Stimulated activated CD4-positive, alpha-beta T cell treated with anti-CD3 and anti-CD28 coated beads, Interleukin-12 subunit alpha, Interleukin-12 subunit beta, amount 100 ng/mL, for 4 hours (primary cell): ENCODE data around the gene KCNN2.

ENCODE experiments used
- DNase-seq: peaks from one replicate; pipeline ENCODE4 v3.0.0-alpha.2; 2020

KCNN2 gene

GRCh38 chr5:114361724-114362196 lies at the start of gene KCNN2:
TSS of gene KCNN2 (plus strand) at chr5:114362070. CDS start at chr5:114362140, 70 bp downstream.
- no peak for DNase-seq

- DNase-seq: no peak
Observed at GRCh38 chr5:114312658-114313057, 49.2 kb upstream of the KCNN2 start.

- DNase-seq: no peak
Observed at GRCh38 chr5:114314061-114314460, 47.8 kb upstream of the KCNN2 start.

DNA sequence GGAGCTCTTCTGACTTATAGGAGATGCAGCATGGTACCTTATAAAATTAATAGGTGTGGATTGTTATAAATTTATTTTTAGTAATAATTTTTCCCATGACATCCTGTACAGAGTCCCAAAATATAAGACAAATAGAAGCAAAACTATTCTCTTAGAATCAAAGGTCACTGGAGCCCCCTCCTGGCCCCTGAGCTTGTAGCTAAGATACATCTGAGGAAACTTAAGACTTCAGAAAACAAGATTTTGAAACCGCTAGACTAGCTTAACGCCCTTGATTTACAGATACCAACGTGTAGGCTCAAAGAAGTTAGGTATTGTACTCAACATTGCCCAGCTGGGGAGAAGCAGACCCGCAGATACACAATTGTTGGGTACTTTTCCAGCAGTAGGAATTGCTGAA lies 45.7 kb upstream of the KCNN2 start:
- no peak for DNase-seq

- no peak for DNase-seq
Observed at GRCh38 chr5:114317751-114318150, 44.1 kb upstream of the KCNN2 start.

GRCh38 chr5:114319236-114319635 lies 42.6 kb upstream of the KCNN2 start:
- no peak for DNase-seq

- DNase-seq: no peak
Observed at GRCh38 chr5:114319821-114320220, 42.0 kb upstream of the KCNN2 start.

DNA sequence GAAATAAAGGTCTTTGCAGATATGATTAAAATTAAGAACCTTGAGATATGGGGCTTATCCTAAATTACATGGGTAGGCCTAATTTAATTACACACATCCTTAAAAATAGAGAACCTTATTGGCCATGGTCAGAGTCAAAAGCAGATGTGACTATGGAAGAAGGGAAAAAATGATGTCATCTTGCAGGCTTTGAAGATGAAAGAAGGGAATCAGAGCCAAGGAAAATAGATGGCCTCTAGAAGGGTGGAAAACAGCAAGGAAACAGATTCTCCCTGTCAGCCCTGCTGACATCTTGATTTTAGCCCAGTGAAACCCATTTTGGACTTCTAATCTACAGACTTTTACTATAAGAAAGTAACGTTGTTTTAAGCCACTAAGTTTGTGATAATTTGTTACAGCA lies 37.6 kb upstream of the KCNN2 start:
- DNase-seq: no peak

DNA sequence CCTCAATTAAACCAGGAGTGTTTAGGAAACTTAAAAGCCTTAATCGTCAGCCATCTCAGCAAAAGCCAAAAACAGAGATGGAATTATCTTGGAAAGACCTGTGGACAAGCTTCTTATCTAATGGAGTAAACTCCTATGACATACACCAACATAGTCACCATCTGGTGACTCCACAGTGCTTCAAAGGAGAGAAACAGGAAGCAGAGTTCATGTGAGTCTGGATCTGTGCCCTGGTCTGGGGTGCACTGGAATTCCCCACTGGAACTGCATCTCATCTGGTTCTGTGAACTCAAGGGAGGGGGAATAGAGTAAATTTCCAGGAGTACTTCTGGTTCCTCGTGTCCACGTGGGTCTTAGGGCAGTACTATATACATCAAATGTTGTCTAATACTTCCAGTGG lies 36.3 kb upstream of the KCNN2 start:
- no peak for DNase-seq

DNA sequence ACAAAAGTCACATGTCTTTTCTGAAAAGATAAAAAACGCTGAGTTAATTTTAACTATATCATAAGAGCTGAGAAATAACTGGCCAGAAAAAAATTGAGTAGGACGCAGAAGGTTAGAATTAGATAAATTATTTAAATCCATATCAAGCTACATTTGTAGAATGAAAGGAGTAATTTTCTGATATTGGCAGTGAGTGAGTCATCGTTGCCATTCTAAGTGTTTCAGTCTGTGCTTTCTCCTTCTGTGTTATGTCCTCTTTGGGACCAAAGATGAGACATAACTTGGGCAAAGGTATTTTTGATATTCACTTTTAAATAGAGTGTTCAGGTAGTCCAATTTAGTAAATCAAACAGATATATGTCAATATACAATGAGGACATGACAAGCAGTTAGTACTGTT lies 34.4 kb upstream of the KCNN2 start:
- DNase-seq: no peak

- no peak for DNase-seq
Observed at GRCh38 chr5:114327987-114328386, 33.9 kb upstream of the KCNN2 start.

GRCh38 chr5:114330916-114331531 lies 30.8 kb upstream of the KCNN2 start:
- DNase-seq: no peak

- no peak for DNase-seq
Observed at GRCh38 chr5:114332493-114332892, 29.4 kb upstream of the KCNN2 start.

DNA sequence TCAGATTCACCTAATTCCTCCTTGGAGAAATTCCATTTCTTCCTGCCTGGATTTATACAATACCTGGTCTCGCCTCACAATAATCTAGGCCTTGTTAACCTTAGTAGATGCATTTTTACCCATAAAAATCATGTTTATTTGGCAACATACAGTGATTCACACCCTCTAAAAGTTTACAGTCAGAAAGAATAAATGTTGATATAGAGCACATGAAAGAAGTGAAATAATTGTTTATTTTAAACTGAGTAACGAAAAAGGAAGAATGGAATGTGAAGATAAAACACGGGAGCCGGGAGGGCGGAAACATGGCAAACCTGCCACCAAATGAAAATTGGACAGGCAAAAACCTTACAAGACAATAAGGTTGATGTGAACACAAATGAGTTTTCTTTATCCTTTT lies 28.9 kb upstream of the KCNN2 start:
- no peak for DNase-seq

DNA sequence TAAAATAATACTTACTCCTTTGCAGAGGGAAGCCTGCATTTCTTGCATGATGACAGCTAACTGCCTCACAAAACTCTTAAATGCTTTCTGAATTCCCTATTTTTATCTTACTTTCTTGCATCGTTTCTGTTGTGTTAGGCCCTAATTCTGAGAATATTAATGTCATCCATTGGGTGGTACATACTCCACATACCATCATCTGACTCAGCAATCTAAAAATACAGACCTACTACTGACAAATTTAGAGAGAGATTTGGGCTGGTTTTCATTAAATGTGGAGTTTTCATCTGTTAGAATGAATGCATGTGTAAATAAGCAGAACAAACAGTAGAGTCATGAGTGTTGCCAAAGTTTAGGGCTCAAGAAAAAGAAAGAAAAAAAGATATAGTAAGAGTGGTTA lies 26.5 kb upstream of the KCNN2 start:
- DNase-seq: no peak

DNA sequence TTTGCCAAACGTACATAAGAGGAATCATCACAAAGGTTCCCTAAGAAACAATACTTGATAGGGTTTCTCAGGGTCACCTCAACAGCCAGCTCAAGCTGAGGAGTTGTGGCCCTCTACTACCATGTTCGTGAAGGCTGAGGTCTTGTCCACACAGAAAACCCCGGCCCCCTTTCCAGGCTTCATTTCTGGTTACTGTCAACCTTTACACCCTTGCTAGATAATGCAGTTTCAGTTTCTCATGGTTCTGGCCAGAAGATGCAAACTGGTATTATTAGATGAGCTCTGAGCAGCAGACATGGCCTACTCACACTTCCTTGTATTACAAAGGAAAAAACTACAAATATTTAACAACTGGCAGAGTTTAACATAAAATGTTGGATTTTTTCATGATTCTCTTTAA lies 22.8 kb upstream of the KCNN2 start:
- no peak for DNase-seq

DNA sequence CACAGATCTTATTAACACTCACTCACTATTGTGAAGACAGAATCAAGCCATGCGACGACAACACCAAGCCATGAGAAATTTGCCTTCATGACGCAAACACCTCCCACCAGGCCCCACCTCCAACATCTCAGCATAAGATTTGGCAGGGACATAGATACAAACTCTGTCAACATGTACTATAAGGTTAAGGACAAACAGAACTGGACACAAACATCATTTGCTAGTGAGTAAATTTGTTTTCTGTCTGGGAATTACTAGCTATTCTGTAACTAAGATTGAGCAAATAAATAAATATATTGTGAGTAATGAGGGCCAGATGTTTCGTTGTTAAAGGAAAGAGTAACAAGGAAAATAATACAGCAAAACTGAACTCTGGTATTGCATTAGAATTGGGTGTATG lies 15.7 kb upstream of the KCNN2 start:
- no peak for DNase-seq

DNA sequence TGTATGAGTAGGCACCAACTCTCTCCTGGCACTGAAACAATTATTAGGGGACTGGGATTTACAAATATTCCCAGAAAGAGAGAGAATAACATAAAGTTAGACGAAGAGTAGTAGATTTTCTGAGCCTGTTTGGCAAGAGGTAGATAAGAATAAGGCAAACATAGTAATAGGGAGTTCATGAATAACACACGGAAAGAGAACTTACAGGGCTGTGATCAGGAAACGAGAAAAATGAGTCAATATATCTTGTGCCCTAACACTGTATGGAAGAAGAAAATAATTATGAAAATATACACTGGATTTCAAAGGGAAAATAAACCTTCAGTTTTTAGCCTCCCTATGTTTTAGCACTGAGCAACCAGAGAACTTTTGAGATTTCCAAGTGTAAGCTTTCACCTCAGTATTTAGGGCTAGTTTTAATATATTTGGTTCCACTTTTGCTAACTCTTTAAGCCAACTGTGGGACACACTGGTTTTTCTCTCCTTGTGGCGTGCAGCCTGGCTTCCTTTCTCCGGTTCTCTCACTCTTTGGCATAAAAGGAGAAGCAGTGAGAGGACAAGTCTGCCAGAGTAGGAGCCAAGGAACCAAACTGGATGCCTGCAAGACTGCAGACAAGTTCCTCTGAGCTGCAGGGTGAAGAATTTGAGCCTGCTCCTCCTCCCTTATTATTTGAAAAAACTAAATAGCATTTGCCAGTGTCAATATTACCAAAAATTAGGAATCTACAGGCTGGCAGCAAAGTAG lies 6.6 kb upstream of the KCNN2 start:
- no peak for DNase-seq

DNA sequence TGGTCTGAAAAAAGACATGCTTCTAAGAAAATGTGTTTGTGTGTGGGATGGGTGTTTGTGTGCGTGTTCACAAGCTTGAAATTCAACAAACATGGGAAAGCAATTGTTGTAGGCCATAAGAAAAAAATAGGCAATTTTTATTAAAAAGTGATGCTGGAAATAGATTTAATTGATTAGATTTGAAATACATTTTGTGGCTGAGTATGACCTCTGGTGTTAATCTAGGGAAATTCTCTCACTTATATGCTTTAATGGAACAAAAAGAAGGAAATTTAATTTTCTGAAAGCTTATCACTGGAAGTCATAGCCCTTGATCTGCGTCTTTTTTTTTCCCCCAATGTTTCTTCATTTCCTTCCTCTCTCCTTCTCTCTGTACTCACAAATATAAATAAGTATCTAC lies 3.5 kb upstream of the KCNN2 start:
- no peak for DNase-seq

DNA sequence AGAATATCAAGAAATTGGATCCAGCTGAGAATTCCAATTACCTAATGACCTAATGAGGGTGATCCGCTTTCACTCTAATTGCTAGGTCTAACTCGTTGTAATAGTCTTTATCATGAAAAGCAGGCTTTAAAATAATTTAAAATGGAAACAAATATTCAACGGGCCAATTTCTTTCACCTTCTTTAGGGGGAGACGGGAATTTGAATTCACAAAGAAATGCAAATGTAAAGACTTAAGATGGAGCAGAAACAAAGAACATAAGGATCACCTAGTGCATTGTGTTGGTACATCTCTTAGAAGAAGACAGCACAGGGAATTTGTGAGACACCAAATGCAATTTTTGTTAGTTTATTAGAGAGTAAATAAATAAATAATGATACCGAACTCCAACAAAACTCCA lies 1.5 kb upstream of the KCNN2 start:
- no peak for DNase-seq

DNA sequence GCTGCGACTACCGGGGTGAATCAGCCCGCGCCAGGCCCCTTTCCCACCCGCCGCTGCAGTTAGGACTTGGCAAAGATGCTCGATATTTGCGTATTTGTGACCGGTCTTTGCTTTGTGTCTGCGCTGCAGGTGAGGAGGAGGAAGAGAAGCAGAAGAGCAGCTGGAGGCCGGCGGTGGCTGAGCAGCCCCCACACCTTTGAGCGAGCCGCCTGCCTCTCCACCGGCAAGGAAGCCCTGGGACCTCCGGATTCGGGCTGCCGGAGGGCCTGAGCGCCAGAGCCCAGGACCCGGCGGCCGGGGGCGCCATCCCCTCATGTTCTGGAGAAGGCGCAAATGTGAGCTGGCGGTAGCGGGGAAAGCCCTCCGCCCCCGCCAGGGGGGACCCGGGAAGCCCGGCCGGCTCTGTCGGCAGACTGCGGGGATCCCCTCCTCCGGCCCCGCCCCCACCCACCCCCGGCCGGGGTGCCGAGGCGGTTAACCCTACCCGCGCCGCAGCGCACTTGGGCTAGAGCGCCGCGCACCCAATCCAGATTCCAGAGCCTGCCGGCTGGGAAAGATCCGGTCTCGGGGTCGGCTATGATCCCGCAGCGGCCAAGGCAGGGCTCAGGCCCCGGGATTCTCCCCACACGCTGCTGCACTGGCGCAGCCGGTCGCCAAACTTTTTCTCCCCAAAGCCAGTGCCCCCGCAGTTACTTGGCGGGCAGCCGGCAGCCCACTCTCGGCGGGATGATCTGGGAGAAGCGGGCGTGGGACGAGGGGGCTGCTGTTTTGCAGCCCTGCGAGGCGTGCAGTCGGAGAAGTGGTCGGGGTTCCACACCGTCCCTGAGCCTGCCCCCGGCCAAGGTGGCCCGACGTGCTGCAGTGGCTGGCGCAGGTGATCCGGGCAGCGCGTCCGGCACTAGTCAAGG lies 800 bp upstream of the KCNN2 start:
- no peak for DNase-seq

- DNase-seq: no peak
Observed at GRCh38 chr5:114362197-114362976, 517 bp downstream of the KCNN2 start.
